HS-5 (cell line): ENCODE data around the gene LYZ.
"Not testable (repeated sequence)": the region's sequence is repeated elsewhere in the genome, so short reads cannot be mapped to it uniquely, and the experiment has no call there.

Experiments used
- DNase-seq: peaks from one replicate; pipeline ENCODE4 v3.0.0-alpha.2; 2012; ENCODE audit warnings: low read depth

LYZ gene

GRCh38 chr12:69348162-69348938 lies at the start of gene LYZ:
Gene LYZ, plus strand, starts transcription at chr12:69348381. Its CDS starts 28 bp downstream, at chr12:69348409.
- no peak for DNase-seq

DNA sequence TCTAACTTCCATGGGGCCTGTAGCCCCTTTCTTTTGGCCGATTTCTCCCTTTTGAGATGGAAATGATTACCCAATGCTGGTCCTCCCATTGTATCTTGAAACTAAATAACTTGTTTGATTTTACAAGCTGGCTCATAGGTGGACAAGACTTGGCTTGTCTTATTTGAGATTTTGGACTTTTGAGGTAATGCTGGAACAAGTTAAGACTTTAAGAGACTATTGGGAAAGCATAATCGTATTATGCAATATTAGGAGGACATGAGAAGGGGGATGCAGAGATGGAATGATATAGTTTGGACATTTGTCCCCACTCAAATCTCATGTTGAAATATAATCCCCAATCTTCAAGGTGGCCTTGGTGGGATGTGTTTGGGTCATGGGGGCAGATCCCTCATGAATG lies 49.2 kb upstream of the LYZ start:
- DNase-seq, result no peak

DNA sequence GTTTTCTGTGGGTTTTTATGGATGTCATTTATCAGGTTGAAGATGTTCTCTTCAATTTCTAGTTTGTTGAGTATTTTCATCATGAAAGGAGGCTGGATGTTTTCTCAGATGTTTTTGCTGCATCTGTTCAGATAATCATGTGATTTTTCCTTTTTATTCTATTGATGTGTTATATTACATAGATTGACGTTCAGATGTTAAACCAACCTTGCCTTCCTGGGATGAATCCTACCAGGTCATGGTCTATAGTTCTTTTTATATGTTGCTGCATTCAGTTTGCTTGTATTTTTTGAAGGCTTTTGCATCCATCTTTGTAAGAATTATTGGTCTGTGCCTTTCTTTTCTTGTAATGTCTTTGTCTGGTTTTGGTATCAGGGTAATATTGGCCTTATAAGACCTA lies 43.9 kb upstream of the LYZ start:
- DNase-seq, result no peak

DNA sequence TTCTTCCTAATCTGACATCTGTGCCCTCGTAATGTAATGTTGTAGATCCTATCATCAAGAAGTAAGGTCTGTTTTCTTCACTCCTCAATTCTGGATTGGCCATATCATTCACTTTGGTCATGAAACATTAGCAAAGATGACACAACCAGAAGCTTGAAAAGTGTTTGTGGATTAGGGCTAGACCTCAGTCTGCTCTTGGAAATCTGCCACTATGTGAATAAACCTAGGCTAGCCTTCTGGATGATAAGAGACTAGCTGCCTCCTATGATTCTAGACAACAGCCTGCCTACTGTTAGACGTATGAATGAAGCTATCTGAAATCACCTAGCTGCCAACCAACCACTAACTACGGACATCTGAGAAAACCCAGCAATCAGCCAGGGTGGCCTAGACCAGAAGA lies 38.7 kb upstream of the LYZ start:
- DNase-seq, result no peak

DNA sequence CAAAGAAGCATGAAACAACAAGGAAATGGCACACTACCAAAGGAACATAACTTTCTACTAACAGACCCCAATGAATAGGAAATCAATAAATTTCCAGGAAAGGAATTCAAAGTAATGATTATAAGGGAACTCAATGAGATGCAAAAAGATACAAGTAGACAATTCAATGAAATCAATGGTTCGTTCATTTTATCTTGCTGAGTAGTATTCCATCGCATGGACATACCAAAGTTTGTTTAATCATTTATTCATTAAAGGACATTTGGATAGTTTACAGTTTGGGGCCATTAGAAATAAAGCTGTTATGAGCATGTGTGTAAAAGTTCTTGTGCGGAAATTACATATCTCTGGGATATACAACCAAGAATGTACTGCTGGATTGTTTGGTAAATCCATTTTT lies 35.0 kb upstream of the LYZ start:
- no peak for DNase-seq

- DNase-seq, result not testable (repeated sequence)
Observed at GRCh38 chr12:69316784-69317183, 31.4 kb upstream of the LYZ start.

DNA sequence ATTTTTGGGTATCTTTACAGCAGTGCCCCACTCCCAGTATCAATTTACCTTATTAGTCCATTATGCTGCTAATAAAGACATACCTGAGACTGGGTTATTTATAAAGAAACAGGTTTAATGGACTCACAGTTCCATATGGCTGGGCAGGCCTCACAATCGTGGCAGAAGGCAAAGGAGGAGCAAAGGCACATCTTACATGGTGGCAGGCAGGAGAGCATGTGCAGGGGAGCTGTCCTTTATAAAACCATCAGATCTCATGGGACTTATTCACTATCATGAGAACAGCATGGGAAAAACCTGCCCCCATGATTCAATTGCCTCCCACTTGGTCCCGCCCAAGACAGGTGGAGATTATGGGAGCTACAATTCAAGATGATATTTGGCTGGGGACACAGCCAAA lies 30.9 kb upstream of the LYZ start:
- not testable (repeated sequence) for DNase-seq

GRCh38 chr12:69318225-69318624 lies 30.0 kb upstream of the LYZ start:
- no peak for DNase-seq

GRCh38 chr12:69321351-69321750 lies 26.8 kb upstream of the LYZ start:
- DNase-seq, result no peak

- DNase-seq, result no peak
Observed at GRCh38 chr12:69324797-69325466, 23.2 kb upstream of the LYZ start.

DNA sequence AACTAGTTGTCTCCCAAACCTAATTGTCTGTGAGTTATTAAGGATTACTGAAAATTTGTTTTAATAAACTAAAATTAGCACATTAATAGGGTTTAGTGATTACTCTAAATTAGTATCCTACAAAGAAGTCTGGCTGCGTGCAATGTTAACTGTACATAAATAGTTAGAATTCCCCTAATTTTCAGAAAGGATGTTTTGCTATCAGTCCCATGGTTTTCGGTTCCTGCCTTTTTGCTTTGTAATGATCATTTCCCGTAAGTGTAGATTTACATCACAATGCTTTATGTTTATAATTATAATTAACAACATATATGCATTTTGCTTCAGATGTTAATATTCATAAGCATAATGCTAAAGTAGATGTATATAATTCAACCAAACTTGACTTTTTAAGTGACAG lies 19.8 kb upstream of the LYZ start:
- no peak for DNase-seq

DNA sequence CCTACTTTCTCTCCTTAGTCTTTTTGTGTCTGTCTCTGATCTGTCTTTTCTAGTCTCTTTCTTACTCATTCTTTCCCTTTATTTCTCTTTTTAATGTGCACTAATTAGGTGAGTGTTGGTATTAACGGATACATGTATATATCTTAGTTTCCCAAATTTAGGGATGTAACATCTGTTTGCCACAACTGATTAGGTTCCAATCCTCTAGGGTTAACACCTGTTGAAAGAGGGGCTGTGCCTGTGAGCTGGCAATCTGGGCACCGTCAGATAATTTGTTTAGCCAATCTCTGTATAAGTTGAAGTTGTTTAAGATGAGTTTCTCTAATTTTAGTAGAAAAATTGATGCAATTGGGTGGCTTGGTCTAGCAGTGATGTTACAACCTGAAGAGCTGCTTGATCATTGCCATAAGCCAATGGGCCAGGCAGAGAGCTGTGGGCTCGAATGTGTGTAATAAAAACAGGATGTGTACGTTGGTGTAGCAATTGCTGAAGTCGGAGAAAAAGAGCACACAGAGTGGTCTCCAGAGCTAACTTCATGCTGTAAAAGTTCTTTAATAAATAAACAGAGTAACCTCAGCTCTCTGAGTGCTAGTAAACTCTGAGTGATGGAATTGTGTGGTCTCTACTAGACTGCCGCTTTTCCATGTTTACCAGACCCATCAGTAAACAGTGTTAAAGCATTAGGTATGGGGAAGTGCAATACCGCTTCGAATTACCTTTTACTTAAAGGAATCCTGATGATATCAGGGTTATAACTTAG lies 18.3 kb upstream of the LYZ start:
- DNase-seq, result no peak

DNA sequence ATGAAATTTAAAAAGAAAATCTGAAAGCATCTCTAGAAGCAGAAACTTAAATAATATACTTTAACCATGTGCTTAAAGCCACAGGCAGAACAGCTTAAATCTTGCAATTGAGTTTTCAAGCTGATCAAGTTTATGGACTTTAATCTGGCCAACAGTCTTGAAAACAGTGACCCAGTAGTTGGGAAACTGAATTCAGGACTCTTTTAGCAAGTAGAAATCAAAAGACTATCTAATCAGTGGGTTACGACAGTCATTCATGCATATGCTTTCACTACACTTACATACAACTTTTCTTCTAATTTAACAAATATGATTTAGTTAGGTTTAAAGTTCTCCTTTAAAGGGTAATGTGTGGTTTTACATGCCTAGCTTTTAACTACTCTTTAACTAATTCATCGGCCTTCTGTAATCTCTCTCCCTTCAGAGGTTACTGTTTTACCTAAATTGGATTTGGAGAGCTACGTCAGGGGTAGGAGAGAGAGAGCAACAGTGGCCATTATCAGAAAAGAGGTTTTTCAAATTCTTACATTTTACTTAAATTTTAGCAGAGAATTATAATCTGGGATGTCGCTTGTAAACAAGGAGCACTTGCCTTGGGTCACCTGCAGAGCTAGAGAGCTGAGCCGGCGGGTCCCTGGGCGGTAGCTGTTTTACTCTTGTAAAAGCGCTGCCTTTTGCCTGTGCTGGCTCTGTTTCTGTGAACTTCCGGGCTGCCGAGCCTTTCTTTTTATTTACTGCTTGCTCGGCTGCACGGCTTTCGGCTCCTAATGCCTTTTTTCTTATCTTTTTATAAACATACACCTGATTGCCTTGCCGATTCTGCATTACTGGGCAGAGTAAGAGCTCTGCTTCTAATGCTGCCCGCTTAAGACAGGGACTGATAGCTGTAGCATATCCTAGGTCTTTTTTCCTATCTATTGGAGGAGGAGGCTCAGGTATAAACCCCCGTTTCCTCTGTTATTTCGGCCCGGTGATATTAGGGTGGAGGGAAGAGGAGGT lies 17.4 kb upstream of the LYZ start:
- DNase-seq, result no peak

DNA sequence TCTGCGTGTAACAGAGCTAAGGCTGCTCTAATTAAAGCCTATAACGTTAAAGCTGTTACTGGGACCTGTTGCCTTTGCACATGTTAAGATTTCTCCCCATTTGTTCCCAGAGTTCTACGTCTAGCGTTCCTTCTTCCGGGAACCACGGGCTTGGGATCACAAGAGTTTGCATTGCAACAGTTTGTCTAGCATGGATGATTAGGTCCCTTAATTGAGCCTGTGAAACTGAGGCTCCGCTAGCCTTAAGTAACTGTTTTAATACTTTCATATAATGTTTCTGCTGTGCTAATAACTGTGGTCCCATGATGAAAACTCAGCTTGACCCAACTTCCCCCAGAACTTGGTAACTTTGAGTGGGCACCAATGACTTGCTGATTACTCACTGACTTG lies 16.7 kb upstream of the LYZ start:
- DNase-seq, result no peak

DNA sequence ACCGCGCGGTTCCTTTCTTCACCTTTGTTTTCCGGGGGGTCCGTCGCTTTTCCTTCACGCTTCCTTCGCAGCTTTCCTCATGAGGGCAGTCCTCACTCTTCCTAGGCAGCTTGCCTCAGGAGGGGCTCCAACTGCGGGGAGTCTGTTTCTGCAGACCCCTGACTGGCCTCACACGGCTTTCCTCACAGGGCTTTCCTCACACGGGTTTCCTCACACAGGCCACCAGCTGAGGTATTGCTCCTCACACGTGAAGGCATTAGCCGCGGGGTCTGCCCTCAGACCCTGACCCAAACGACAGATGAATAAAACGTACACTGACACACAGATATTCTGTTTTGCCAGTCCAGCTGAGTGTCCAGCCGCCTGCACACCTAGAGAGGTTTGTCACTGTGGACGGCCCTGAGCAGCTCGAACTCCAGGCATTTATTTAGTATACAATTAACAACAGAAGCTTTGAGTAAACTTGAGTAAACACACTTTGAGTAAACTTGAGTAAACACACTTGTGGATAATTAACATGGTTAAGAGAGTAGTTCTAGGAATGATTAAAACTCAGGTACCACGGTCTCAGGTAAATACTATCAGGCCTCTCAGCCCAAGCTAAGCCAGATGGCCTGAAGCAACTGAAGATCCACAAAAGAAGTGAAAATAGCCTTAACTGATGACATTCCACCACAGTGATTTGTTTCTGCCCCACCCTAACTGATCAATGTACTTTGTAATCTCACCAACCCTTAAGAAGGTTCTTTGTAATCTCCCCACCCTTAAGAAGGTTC lies 16.1 kb upstream of the LYZ start:
- DNase-seq, result no peak

DNA sequence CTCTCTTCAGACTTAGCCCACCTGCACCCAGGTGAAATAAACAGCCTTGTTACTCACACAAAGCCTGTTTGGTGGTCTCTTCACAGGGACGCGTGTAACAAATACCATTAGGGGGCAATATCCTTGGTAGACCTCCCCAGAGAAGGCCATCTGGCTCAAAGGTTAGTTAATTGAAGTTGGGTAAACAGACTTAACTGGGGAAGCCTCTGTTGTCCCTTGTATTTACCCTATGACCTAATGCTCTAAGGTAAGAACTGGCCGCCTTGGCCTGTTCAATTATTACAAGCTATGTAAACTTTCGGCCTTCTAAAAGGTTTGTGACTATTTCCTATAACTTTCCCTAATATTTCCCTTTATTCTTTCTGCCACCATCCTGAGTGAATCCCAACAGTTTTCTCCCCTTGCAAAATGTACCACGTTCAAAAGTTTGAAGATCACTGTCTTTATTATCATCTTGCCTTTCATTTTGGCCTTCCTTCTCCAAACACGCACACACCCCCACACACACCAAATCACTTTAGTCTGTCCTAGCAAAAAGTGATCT lies 15.3 kb upstream of the LYZ start:
- no peak for DNase-seq

DNA sequence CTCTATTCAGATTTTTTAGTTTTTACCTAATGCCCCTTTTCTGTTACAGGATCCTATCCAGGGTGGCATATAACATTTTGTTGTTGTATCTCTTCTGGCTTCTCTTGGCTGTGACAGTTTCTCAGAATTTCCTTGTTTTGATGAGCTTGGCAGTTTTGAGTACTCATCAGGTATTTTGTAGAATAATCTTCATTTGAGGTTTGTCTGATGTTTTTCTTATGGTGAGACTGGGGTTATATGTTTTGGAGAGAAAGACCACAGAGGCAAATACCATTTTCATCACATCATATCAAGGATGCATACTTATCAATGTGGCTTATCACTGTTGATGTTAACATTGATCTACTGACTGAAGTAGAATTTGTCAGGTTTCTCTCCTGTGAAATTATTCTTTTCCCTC lies 14.0 kb upstream of the LYZ start:
- no peak for DNase-seq

DNA sequence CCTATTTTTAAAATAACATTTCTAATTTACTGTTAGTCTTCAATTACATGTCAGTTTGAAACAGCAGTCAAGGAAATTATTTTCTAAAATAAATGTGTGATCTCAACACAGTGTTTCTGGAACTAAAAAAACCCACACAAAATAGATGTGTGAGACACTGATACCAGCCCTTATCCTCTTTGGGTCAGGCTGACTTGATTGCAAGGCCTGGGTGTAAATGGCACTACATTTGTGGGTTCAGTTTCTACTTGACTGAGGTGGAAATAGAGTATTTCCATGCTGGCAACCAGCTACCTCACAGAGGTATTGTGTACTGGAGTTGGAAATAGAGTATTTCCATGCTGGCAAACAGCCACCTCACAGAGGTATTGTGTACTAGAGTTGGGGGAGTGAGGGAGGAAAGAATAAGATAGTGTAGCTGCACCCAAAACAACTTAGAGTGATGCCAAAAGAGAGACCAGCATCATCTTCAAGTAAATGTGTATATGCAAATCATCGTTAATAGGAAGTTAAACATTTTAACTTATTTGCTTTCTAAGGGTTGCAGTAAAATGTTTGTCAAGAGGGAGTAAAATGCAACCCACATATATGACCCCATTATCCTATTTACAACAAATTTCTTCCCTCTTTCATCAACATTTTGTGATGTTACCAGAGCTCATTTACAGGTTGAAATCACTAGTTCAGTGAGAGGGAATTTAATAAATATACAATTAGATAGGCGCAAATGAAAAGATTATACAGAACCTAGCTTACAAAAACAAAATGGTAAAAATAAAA lies 10.7 kb upstream of the LYZ start:
- DNase-seq, result no peak

- DNase-seq, result no peak
Observed at GRCh38 chr12:69338120-69338859, 9.9 kb upstream of the LYZ start.
